H1 (cell line): Measurements from ENCODE around the gene TM2D1. TPM values are rescaled to one million over a fixed set of nuclear protein-coding genes. Genes with fewer than 3 reads are reported as not detected.

Experiments
- CTCF ChIA-PET: fragments of 300-600 bp; sonication (Branson Sonifier 250); formaldehyde crosslinking; loops from one replicate; lab custom pipeline; 2021; ENCODE audit not compliant: partially characterized antibody; lab: Charles Lee
- POLR2A ChIA-PET: fragments of 300-600 bp; sonication (Branson Sonifier 250); formaldehyde crosslinking; loops from one replicate; lab custom pipeline; 2021; ENCODE audit warnings: inconsistent platforms; ENCODE audit not compliant: partially characterized antibody; lab: Charles Lee
- DNase-seq, 2 experiments: peaks; one replicate each; pipeline versions ENCODE4 v3.0.0 to v3.0.0-alpha.2; 2010 to 2022; ENCODE audit warnings: low spot score in 2 of 2, low read depth in 1 of 2, mixed read lengths in 1 of 2
- FAIRE-seq: peaks from 2 replicates; lab custom pipeline; 2011; peaks lifted over from hg19 to GRCh38; lab: Jason Lieb, UNC
- H2AFZ ChIP-seq: 2 replicates; pipeline ENCODE4 v1.8.1; 2012; ENCODE audit warnings: low read length, inconsistent platforms
- H2AK5ac ChIP-seq: 2 replicates; pipeline ENCODE4 v1.6.1; 2013; ENCODE audit warnings: low read depth, low read length
- H2BK120ac ChIP-seq: replicated peaks from 2 replicates; pipeline ENCODE3; 2013; ENCODE audit warnings: low read depth, low read length, inconsistent platforms
- H2BK12ac ChIP-seq: 2 replicates; pipeline ENCODE4 v1.6.1; 2013; ENCODE audit warnings: low read depth, low read length
- H2BK15ac ChIP-seq: 2 replicates; pipeline ENCODE4 v1.6.1; 2013; ENCODE audit warnings: low read length
- H2BK20ac ChIP-seq: 2 replicates; pipeline ENCODE4 v1.6.1; 2013; ENCODE audit warnings: low read length
- H2BK5ac ChIP-seq: 2 replicates; pipeline ENCODE4 v1.6.1; 2013; ENCODE audit warnings: low read depth, low read length
- H3K14ac ChIP-seq: 2 replicates; pipeline ENCODE4 v1.6.1; 2013; ENCODE audit warnings: inconsistent platforms; ENCODE audit not compliant: insufficient read length
- H3K18ac ChIP-seq: 2 replicates; pipeline ENCODE4 v1.6.1; 2013; ENCODE audit warnings: low read length; ENCODE audit errors: extremely low read depth
- H3K23ac ChIP-seq: 2 replicates; pipeline ENCODE4 v1.6.1; 2013; ENCODE audit warnings: inconsistent platforms; ENCODE audit not compliant: insufficient read length
- H3K23me2 ChIP-seq: 2 replicates; pipeline ENCODE4 v1.6.1; 2013; ENCODE audit warnings: low read depth, low read length
- H3K27ac ChIP-seq: 2 replicates; pipeline ENCODE4 v1.6.1; 2011; ENCODE audit warnings: low read depth, low read length, inconsistent platforms
- H3K27me3 ChIP-seq, 4 experiments: replicated peaks in 1 of 4; 1 replicate in 1 of 4; 2 replicates in 3 of 4; pipeline versions ENCODE4 v1.6.1 to v1.8.1; 2011 to 2013; ENCODE audit warnings: low read length in 3 of 4, mild to moderate bottlenecking in 3 of 4, inconsistent platforms in 2 of 4, mixed read lengths in 2 of 4, moderate library complexity in 1 of 4; ENCODE audit not compliant: control insufficient read depth in 3 of 4, insufficient read depth in 3 of 4; ENCODE audit errors: extremely low read depth in 1 of 4
- H3K36me3 ChIP-seq, 4 experiments: 2 replicates each; pipeline versions ENCODE4 v1.6.1 to v1.8.1; 2011 to 2013; ENCODE audit warnings: mild to moderate bottlenecking in 4 of 4, low read length in 3 of 4, moderate library complexity in 2 of 4, control low read depth in 1 of 4, inconsistent platforms in 1 of 4; ENCODE audit not compliant: insufficient read depth in 4 of 4, control insufficient read depth in 2 of 4
- H3K4ac ChIP-seq: replicated peaks from 2 replicates; pipeline ENCODE3; 2013; ENCODE audit warnings: low read length, low read depth, mixed read lengths, inconsistent platforms; ENCODE audit not compliant: insufficient read length
- H3K4me1 ChIP-seq, 4 experiments: replicated peaks in 1 of 4; 1 replicate in 1 of 4; 2 replicates in 3 of 4; pipeline versions ENCODE4 v1.6.1 to v1.8.1; 2011 to 2013; ENCODE audit warnings: low read length in 3 of 4, inconsistent platforms in 2 of 4, mixed read lengths in 1 of 4; ENCODE audit not compliant: insufficient read depth in 4 of 4, control insufficient read depth in 3 of 4
- H3K4me2 ChIP-seq, 2 experiments: 2 replicates each; pipeline versions ENCODE4 v1.6.1 to v1.8.1; 2011 to 2013; ENCODE audit warnings: low read depth in 2 of 2, low read length in 2 of 2, control low read depth in 1 of 2, inconsistent platforms in 1 of 2, mild to moderate bottlenecking in 1 of 2; ENCODE audit not compliant: insufficient read depth in 1 of 2
- H3K4me3 ChIP-seq, 4 experiments: fragments of 200-600, 300-600 bp in 1 of 4; sonication (generic), shearing (Covaris generic), sonication (Bioruptor Twin) in 1 of 4; 2 replicates each; pipeline versions ENCODE4 v1.5.1 to v1.8.1; 2011 to 2016; ENCODE audit warnings: low read length in 4 of 4, low read depth in 3 of 4, control low read depth in 2 of 4, inconsistent platforms in 2 of 4, mild to moderate bottlenecking in 2 of 4, mixed read lengths in 1 of 4, moderate library complexity in 1 of 4; ENCODE audit not compliant: insufficient read depth in 2 of 4; ENCODE audit errors: extremely low read depth in 1 of 4
- H3K56ac ChIP-seq: replicated peaks from 2 replicates; pipeline ENCODE3; 2013; ENCODE audit warnings: low read depth, mild to moderate bottlenecking, mixed read lengths, low read length, inconsistent platforms; ENCODE audit not compliant: insufficient read length
- H3K79me1 ChIP-seq: 2 replicates; pipeline ENCODE4 v1.6.1; 2013; ENCODE audit warnings: low read depth, low read length, control low read depth
- H3K79me2 ChIP-seq, 2 experiments: 2 replicates each; pipeline versions ENCODE4 v1.6.1 to v1.8.1; 2012 to 2013; ENCODE audit warnings: low read length in 2 of 2, mild to moderate bottlenecking in 2 of 2, inconsistent platforms in 1 of 2; ENCODE audit not compliant: insufficient read depth in 2 of 2, control insufficient read depth in 1 of 2
- H3K9ac ChIP-seq, 4 experiments: replicated peaks in 1 of 4; 1 replicate in 1 of 4; 2 replicates in 3 of 4; pipeline versions ENCODE4 v1.6.1 to v1.8.1; 2011 to 2013; ENCODE audit warnings: low read depth in 3 of 4, low read length in 3 of 4, control low read depth in 2 of 4, mild to moderate bottlenecking in 2 of 4, moderate library complexity in 2 of 4, inconsistent platforms in 1 of 4; ENCODE audit errors: extremely low read depth in 1 of 4
- H3K9me3 ChIP-seq, 2 experiments: 2 replicates each; pipeline versions ENCODE4 v1.6.1 to v1.8.1; 2012 to 2013; ENCODE audit warnings: mild to moderate bottlenecking in 2 of 2, moderate library complexity in 2 of 2, control low read depth in 1 of 2, inconsistent platforms in 1 of 2, low read depth in 1 of 2, low read length in 1 of 2, mixed read lengths in 1 of 2; ENCODE audit not compliant: insufficient read depth in 2 of 2
- H4K20me1 ChIP-seq, 2 experiments: replicated peaks in 1 of 2; 2 replicates each; pipeline versions ENCODE3 to v1.8.1; 2011 to 2013; ENCODE audit warnings: inconsistent platforms in 2 of 2, low read length in 2 of 2, mild to moderate bottlenecking in 1 of 2; ENCODE audit not compliant: insufficient read depth in 2 of 2, control insufficient read depth in 1 of 2
- H4K5ac ChIP-seq: 2 replicates; pipeline ENCODE4 v1.6.1; 2013; ENCODE audit warnings: low read length, low read depth, mixed read lengths, inconsistent platforms; ENCODE audit not compliant: insufficient read length
- H4K8ac ChIP-seq: 2 replicates; pipeline ENCODE4 v1.8.0; 2013; ENCODE audit warnings: mild to moderate bottlenecking, moderate library complexity, low read length, inconsistent platforms; ENCODE audit not compliant: insufficient read depth; ENCODE audit errors: extremely low read depth
- H4K91ac ChIP-seq: replicated peaks from 2 replicates; pipeline ENCODE3; 2013; ENCODE audit warnings: low read length, mixed read lengths, inconsistent platforms; ENCODE audit not compliant: insufficient read length
- BACH1 ChIP-seq: IDR thresholded peaks from 2 replicates; pipeline ENCODE4 v1.6.1; 2012; ENCODE audit warnings: low read length, improper control_type of control experiment
- CTBP2 ChIP-seq: IDR thresholded peaks from 2 replicates; pipeline ENCODE4 v1.7.0; 2011; ENCODE audit warnings: borderline replicate concordance, mild to moderate bottlenecking, moderate library complexity, mixed read lengths, low read length; ENCODE audit not compliant: insufficient read depth, insufficient read length
- GABPA ChIP-seq: IDR thresholded peaks from 2 replicates; pipeline ENCODE4 v1.6.1; 2011; ENCODE audit warnings: mild to moderate bottlenecking, low read length, moderate library complexity, borderline replicate concordance; ENCODE audit not compliant: insufficient read depth
- NANOG ChIP-seq: IDR thresholded peaks from 2 replicates; pipeline ENCODE4 v1.6.1; 2011; ENCODE audit warnings: low read length, low read depth, mild to moderate bottlenecking, inconsistent platforms; ENCODE audit not compliant: insufficient read depth, poor library complexity, severe bottlenecking
- POLR2AphosphoS5 ChIP-seq: IDR thresholded peaks from 2 replicates; pipeline ENCODE4 v1.6.1; 2011; ENCODE audit warnings: low read depth, low read length
- RAD21 ChIP-seq, 2 experiments: IDR thresholded peaks in 1 of 2; conservative IDR thresholded peaks in 1 of 2; 2 replicates each; pipeline ENCODE4 v1.6.1; 2011; ENCODE audit warnings: low read depth in 2 of 2, low read length in 2 of 2, improper control_type of control experiment in 1 of 2, inconsistent platforms in 1 of 2, mild to moderate bottlenecking in 1 of 2, moderate library complexity in 1 of 2
- RFX5 ChIP-seq: IDR thresholded peaks from 2 replicates; pipeline ENCODE4 v1.6.1; 2011; ENCODE audit warnings: low read depth, low read length, improper control_type of control experiment, borderline replicate concordance
- RXRA ChIP-seq: IDR thresholded peaks from 2 replicates; pipeline ENCODE4 v1.6.1; 2011; ENCODE audit warnings: low read depth, mild to moderate bottlenecking, low read length, moderate library complexity; ENCODE audit not compliant: insufficient read depth
- SIRT6 ChIP-seq: IDR thresholded peaks from one replicate; pipeline ENCODE4 v1.7.1; 2012; ENCODE audit warnings: low read length, inconsistent platforms
- ZNF274 ChIP-seq: IDR thresholded peaks from 2 replicates; pipeline ENCODE4 v1.7.0; 2012; ENCODE audit warnings: low read length, borderline replicate concordance; ENCODE audit errors: extremely low read depth
- WGBS, 2 experiments: shearing (Covaris generic) in 1 of 2; methylation state at CpG; one replicate each; pipeline versions ENCODE4 v1.1.6 to v1.1.7; 2013 to 2015; ENCODE audit warnings: low lambda C conversion rate in 2 of 2, mixed read lengths in 2 of 2, inconsistent platforms in 1 of 2, low coverage in 1 of 2, missing lambda C conversion rate in 1 of 2; ENCODE audit not compliant: insufficient replicate concordance in 2 of 2, insufficient coverage in 1 of 2, insufficient read length in 1 of 2; ENCODE audit errors: extremely low coverage in 1 of 2, missing lambda C conversion rate in 1 of 2; 5-methylcytosine and 5-hydroxymethylcytosine counted together
- polyA plus RNA-seq, 7 experiments: library from polyadenylated mRNA; depleted of rRNA in 3 of 7; stranded (reverse) in 5 of 7; unstranded in 2 of 7; fragments of >200 nt in 5 of 7; fragments of 200-250 nt in 2 of 7; gene quantifications; 1 replicate in 5 of 7; 2 replicates in 1 of 7; 4 replicates in 1 of 7; pipeline versions ENCODE4 v1.2.1 to v1.2.3, GENCODE V29; 2011 to 2013; ENCODE audit warnings: missing spikeins in 2 of 7, mixed read lengths in 2 of 7
- total RNA-seq: library from RNA; stranded (reverse); fragmentation: NEBNext Ultra II Directional; extraction: Animal tissue kit (Norgen Biotek cat#: 25700); gene quantifications from 2 replicates; pipeline ENCODE4 v1.2.1, GENCODE V29; 2021
- TF ChIP-seq, protein P1 (sequence below): IDR thresholded peaks from 2 replicates; pipeline ENCODE4 v1.6.1; 2012; ENCODE audit warnings: inconsistent platforms

Gene TM2D1
- total and polyA plus RNA-seq, 2 of the 8 experiments (the other 6 are each of a cell fraction or from before 2014, with no cell fraction given) = 17.7 to 20.5 TPM

DNA sequence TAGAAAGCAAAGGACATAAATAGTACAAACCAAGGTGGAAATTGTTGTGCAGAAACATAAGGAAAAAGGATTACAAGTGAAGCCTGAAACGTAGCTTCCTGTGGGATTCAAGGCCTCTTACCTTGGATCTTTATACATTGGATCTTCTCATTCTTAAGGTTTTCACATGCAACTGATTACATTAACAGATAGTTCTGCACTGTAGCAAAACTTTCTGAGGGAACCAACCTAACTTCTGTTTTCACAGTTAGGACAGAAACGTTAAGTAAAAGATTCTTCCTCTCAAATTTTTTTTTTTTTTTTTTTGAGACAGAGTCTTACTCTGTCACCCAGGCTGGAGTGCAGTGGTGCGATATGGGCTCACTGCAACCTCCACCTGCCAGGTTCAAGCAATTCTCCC, 7.8 kb upstream of the TM2D1 start:
- Histone ChIP-seq H2BK12ac (no peak overlapping the region), H3K18ac (no peak overlapping the region), H2BK20ac (no peak overlapping the region), H4K5ac (no peak overlapping the region), H3K27me3 (no peaks in the 10 kb centered on the region), H3K36me3 (no peaks in the 10 kb centered on the region), H2BK5ac (no peak overlapping the region), H2BK120ac (no peak overlapping the region), H2AK5ac (no peak overlapping the region), H3K4me1 (no peaks in the 10 kb centered on the region), H3K79me2 (no peaks in the 10 kb centered on the region), H3K9ac (no peak overlapping the region), H3K79me1 (no peaks in the 10 kb centered on the region), H4K8ac (no peak overlapping the region), H3K9me3 (no peaks in the 10 kb centered on the region), H3K27ac (no peak overlapping the region), H3K23ac (no peak overlapping the region), H4K91ac (no peak overlapping the region), H3K4ac (no peak overlapping the region), H3K4me2 (no peak overlapping the region), H2BK15ac (no peak overlapping the region), H3K4me3 (no peak overlapping the region), H3K23me2 (no peaks in the 10 kb centered on the region), H3K56ac (no peak overlapping the region), H4K20me1 (no peaks in the 10 kb centered on the region), H2AFZ (no peak overlapping the region), H3K14ac (no peak overlapping the region)
- FAIRE-seq (no peak), DNase-seq (no peak)
- TF ChIP-seq, protein P1, sequence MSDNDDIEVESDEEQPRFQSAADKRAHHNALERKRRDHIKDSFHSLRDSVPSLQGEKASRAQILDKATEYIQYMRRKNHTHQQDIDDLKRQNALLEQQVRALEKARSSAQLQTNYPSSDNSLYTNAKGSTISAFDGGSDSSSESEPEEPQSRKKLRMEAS = no peak
- no peak for TF ChIP-seq ZNF274
- TF ChIP-seq CTBP2 = no peak
- TF ChIP-seq RXRA = no peak
- TF ChIP-seq NANOG = no peak
- no peak for TF ChIP-seq GABPA
- TF ChIP-seq RFX5 = no peak
- TF ChIP-seq RAD21 (IDR thresholded peaks at IDR 0.05 in 1 of 2, conservative IDR thresholded peaks at IDR 0.05 in 1 of 2; ENCODE audit: low read depth in 2 of 2, low read length in 2 of 2) = no peak
- no peak for TF ChIP-seq SIRT6
- TF ChIP-seq POLR2AphosphoS5 = no peak
- no peak for TF ChIP-seq BACH1
- 88% methylated on average over 3 of the region's 3 CpGs; no CpG with 5 or more reads in 1 of the 2 experiments for WGBS, 2 experiments
- POLR2A ChIA-PET = no interaction called here
- CTCF ChIA-PET = interaction anchor here (0.8 kb wide), 1 partner anchor 11 kb away, joined by 3 read pairs; no protein-coding TSS in a partner anchor
